NCI-H128 (cell line): ENCODE measurements around the gene SPATA9.
A peak's percentile ranks its signal among the peaks of the same experiment; 100 is the strongest.
"Not testable (repeated sequence)": the region's sequence is repeated elsewhere in the genome, so short reads cannot be mapped to it uniquely, and the experiment has no call there.

Source experiments
- DNase-seq: peaks from one replicate; lab custom pipeline; 2025; ENCODE audit not compliant: unreplicated experiment; lab: John Stamatoyannopoulos, UW

Gene SPATA9

GRCh38 chr5:95646569-95647431 is 36.0 kb downstream of the SPATA9 start, which contains the start of gene RFESD:
Gene RFESD, plus strand, starts transcription at chr5:95646777. Its CDS starts 5,495 bp downstream, at chr5:95652272.
- peak; percentile 49 for DNase-seq

DNA sequence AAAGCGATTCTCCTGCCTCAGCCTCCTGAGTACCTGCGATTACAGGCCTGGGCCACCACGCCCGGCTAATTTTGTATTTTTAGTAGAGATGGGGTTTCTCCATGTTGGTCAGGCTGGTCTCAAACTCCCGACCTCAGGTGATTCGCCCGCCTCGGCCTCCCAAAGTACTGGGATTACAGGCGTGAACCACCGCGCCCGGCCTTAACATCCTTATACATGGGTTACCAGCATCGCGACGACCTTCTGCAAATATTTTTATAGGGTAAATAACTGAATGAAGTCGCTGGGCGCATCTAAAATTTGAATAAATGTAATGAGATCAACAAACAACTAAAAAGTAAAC is 36.6 kb downstream of the SPATA9 start:
- DNase-seq = not testable (repeated sequence)

- DNase-seq = no peak
Observed at GRCh38 chr5:95644351-95645042, 38.3 kb downstream of the SPATA9 start.

- no peak for DNase-seq
Observed at GRCh38 chr5:95643152-95643551, 39.6 kb downstream of the SPATA9 start.

- no peak for DNase-seq
Observed at GRCh38 chr5:95641741-95642220, 41.0 kb downstream of the SPATA9 start.

- no peak for DNase-seq
Observed at GRCh38 chr5:95638632-95639031, 44.2 kb downstream of the SPATA9 start.

DNA sequence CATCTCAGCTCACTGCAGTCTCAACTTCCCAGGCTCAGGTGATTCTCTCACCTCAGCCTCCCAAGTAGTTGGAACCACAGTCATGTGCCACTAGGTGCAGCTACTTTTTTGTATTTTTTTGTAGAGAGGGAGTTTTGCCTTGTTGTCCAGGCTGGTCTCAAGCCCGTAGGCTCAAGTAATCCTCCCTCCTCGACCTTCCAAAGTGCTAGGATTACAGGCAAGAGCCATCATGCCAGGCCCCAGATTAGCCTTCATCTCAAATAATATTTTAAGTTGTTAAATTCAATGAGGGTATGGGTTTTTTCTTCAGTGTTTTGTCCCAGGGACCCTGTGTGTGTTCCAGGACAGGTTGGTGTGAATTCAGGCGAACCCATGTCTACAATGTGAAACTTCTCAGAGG is 48.7 kb downstream of the SPATA9 start:
- DNase-seq = no peak

DNA sequence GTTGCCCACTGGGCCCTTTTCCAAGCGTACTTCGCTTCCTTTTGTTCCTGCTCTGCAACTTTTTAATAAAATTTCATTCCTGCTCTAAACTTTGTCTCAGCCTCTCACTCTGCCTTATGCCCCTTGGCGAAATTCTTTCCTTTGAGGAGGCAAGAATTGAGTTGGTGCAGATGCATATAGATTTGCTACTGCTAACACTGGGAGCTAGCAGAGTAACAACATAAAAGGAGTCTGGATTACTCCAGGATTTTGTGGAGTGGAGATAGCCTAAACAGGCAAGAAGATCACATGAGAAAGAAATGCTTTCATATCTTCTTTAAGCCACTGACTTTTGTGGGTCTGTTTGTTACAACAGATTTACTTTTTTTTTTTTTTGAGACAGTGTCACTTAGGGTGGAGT is 49.1 kb downstream of the SPATA9 start:
- DNase-seq = no peak

DNA sequence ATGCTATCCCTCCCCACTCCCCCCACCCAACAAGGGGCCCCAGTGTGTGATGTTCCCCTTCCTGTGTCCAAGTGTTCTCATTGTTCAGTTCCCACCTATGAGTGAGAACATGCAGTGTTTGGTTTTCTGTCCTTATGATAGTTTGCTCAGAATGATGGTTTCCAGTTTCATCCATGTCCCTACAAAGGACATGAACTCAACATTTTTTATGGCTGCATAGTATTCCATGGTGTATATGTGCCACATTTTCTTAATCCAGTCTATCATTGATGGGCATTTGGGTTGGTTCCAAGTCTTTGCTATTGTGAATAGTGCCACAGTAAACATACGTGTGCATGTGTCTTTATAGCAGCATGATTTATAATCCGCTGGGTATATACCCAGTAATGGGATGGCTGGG is 49.8 kb downstream of the SPATA9 start:
- not testable (repeated sequence) for DNase-seq

- DNase-seq = no peak
Observed at GRCh38 chr5:95631991-95632675, 50.7 kb downstream of the SPATA9 start.

DNA sequence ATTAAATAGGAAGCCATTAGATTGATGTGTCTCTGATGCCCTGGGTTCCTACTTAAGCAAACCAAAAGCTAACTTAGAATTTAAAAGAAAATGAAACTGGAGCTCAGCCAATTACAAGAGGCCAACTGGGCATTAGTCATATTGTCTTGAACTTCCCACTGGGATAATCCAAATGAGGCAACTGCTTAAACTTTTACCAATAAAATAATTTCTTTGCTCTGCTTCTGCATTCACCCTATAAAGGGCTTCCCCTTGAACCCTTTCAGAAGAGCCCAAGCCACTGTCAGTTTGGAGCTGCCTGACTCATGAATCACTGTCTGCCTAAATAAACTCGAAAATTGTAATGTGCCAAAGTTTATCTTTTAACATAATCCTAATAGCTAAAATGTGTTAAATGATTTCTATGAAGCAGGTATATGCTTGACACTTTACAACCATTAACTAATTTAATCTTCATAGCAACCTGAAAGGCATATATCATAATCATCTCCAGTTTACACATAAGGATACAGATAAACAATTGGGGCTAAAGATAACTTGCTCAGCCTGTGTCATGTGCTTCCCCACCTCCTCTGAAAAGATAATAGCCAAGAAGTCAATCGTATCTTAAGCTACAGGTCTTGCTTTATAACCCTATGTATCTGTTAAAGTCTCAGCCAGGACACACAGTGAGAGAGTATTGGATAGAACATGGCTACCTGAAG is 51.4 kb downstream of the SPATA9 start:
- DNase-seq = no peak

GRCh38 chr5:95630394-95630917 is 52.3 kb downstream of the SPATA9 start:
- no peak for DNase-seq

DNA sequence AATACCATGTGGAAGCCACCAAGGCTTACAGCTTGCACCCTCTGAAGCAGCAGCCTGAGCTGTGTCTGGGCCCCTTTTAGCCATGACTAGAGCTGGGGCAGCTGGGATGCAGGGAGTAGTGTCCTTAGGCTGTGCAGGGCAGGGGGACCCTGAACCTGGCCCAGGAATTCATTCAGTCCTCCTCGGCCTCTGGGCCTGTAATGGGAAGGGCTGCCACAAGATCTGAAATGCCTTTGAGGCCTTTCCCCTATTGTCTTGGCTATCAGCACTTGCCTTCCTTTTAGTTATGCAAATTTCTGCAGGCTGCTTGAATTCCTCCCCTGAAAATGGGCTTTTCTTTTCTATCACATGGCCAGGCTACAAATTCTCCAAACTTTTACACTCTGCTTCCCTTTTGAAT is 53.9 kb downstream of the SPATA9 start:
- no peak for DNase-seq

GRCh38 chr5:95627971-95628810 is 54.6 kb downstream of the SPATA9 start:
- DNase-seq = no peak

GRCh38 chr5:95626701-95627100 is 56.1 kb downstream of the SPATA9 start:
- DNase-seq = no peak

DNA sequence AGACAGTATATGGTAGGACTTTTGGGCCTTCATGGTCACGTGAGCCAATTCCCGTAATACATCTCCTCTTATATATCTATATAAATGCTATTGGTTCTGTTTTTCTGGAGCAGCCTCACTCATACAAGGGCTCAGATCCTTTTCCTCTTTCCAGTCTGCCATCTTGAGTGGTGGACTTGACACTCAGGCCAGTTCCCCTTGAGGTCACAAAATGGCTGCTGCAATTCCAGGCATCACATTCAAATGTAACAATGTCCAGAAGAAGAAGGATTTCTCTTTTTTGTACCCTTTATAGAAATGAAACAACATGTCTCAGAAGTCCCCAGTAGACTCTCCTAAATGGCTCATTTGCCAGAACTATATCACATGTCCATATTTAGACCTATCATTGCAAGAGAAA is 58.4 kb downstream of the SPATA9 start:
- no peak for DNase-seq

DNA sequence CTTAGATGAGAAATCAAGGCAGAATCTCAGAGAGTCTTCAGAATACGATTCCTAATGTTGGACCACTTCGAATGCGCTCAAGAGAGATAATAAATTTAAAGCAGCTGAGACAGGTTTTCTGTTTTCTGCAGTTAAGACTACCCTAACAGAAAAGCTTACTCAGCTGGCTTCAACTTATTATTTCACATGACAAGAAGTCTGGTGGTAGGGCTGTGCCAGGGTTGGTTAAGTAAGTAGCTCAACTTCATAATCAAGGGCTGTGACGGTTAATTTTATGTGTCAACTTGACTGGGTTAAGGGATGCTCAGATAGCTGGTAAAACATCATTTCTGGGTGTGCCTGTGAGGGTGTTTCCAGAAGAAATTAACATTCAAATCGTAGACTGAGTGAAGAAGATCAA is 59.1 kb downstream of the SPATA9 start:
- DNase-seq = no peak

DNA sequence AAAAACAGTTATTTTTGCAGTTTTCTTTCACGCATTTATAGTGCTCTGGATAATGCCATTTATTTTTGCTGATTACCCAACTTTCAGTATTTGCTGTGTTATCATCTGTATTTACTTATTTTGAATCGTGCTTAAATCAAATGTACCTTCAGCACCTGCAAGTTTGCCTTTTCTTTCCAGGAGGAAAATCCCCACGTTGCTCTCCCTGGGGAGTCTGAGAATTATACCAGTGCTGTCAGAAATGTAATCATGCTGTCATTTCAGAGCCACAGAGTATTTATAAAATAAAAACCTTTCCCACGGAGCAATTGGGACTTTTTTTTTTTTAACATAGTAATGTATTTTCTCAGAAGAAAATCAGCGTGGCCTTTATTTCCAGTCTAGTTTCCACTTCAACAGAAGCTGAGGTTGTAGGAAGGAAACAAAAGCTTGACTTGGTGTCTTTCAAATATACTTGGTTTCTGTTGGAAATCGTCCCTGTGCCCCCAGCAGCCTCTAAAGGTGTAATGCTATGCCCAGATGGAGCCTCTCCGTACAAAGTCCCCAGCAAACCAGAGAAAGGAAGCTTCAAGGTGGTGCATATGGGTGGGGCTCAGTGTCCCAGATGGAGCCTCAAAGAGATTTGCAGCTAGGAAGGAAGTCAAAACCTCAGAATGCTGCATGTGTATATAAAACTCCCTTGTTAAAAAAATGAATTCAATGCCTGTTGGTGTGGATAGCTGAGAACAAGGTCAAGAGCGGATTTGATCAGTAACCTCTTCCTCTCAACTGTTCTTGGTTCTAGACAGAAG is 60.8 kb downstream of the SPATA9 start:
- no peak for DNase-seq
